GM18519 (cell line): ENCODE data around the gene MAGEB17.

Experiments used
- ATAC-seq: cut with Tn5 transposase; IDR thresholded peaks from one replicate; pipeline ENCODE4 v1.9.1; 2021; ENCODE audit warnings: mild to moderate bottlenecking, moderate library complexity; ENCODE audit not compliant: unreplicated experiment, low FRiP score

Gene MAGEB17

GRCh38 chrX:16205840-16206239, 38.6 kb downstream of the MAGEB17 start:
- ATAC-seq: no peak

- no peak for ATAC-seq
Observed at GRCh38 chrX:16207634-16208033, 40.4 kb downstream of the MAGEB17 start.

GRCh38 chrX:16208601-16209000, 41.3 kb downstream of the MAGEB17 start:
- no peak for ATAC-seq

GRCh38 chrX:16210061-16210460, 42.8 kb downstream of the MAGEB17 start:
- no peak for ATAC-seq

- ATAC-seq: no peak
Observed at GRCh38 chrX:16212024-16212423, 44.7 kb downstream of the MAGEB17 start.

- ATAC-seq: no peak
Observed at GRCh38 chrX:16212436-16212835, 45.2 kb downstream of the MAGEB17 start.

GRCh38 chrX:16213961-16214360, 46.7 kb downstream of the MAGEB17 start:
- no peak for ATAC-seq

- ATAC-seq: no peak
Observed at GRCh38 chrX:16215660-16216059, 48.4 kb downstream of the MAGEB17 start.
